Activated B cell treated with CpG ODN at 0.5 μM for 24 hours (primary cell): ENCODE data around the gene PELI2. TPM values are rescaled to one million over a fixed set of nuclear protein-coding genes. Genes with fewer than 3 reads are reported as not detected.
"Not testable (repeated sequence)": the region's sequence is repeated elsewhere in the genome, so short reads cannot be mapped to it uniquely, and the experiment has no call there.

Experiments used
- ATAC-seq: fragments of 200-7000 bp; cut with Tn5 transposase; one replicate; pipeline ENCODE4 v1.10.0; 2021; ENCODE audit warnings: low read depth, mild to moderate bottlenecking, moderate library complexity
- CTCF ChIA-PET: fragments of 350-600 bp; sonication (Branson Sonifier 250); formaldehyde crosslinking; loops from one replicate; lab custom pipeline; 2021; ENCODE audit warnings: antibody characterized with exemption; lab: Charles Lee
- POLR2A ChIA-PET: fragments of 350-600 bp; sonication (Branson Sonifier 250); formaldehyde crosslinking; loops from one replicate; lab custom pipeline; 2021; ENCODE audit warnings: antibody characterized with exemption; lab: Charles Lee
- DNase-seq: peaks from one replicate; pipeline ENCODE4 v3.0.0; 2022
- H3K27ac Mint-ChIP-seq: one replicate; pipeline ENCODE4 v1.8.0; 2020; ENCODE audit warnings: mixed read lengths
- H3K27me3 Mint-ChIP-seq: one replicate; pipeline ENCODE4 v1.8.0; 2021; ENCODE audit warnings: mixed read lengths
- H3K36me3 Mint-ChIP-seq: one replicate; pipeline ENCODE4 v1.8.0; 2021; ENCODE audit warnings: low read depth, mixed read lengths
- H3K4me1 Mint-ChIP-seq: one replicate; pipeline ENCODE4 v1.8.0; 2021; ENCODE audit warnings: mixed read lengths
- H3K4me3 Mint-ChIP-seq: one replicate; pipeline ENCODE4 v1.8.0; 2020; ENCODE audit warnings: mild to moderate bottlenecking, mixed read lengths
- H3K9me3 Mint-ChIP-seq: one replicate; pipeline ENCODE4 v1.8.0; 2020; ENCODE audit warnings: mixed read lengths
- CTCF ChIP-seq: fragments of 200-600 bp; IDR thresholded peaks from one replicate; pipeline ENCODE4 v1.8.0; 2022; ENCODE audit warnings: antibody characterized with exemption, mild to moderate bottlenecking
- intact Hi-C: fragments of 100-400 bp; cut with micrococcal nuclease; formaldehyde crosslinking; loops from one replicate; pipeline ENCODE4 v1.15.1; 2024
- total RNA-seq: library from RNA; stranded (reverse); gene quantifications from 2 replicates; pipeline ENCODE4 v1.2.3, GENCODE V29; 2022

The PELI2 gene
- total RNA-seq, 1 donor from 2014 or later: 6.1 TPM

DNA sequence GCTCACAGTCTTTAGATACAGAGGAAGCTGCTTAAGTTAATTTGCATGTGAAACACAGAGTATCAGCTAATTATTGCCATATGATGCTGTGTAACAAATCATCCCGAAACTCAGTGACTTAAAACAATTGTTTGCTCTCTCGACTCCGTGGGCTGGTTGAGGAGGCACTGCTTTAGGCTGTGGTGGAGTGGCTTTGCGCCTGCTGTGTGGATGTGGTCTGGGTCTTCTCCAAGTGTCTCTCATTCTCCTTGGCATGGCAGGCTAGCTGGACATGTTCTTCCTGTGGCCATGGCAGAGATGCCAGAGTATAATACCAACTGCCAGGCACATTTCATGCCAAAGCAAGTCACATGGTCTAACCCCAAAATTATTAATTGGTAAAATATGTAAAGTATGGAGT is 40.9 kb downstream of the PELI2 start:
- peaks cover 6% of the 10 kb centered on the region for H3K36me3 Mint-ChIP-seq
- ATAC-seq: no peak
- H3K27ac Mint-ChIP-seq: no peak overlapping the region
- DNase-seq: no peak
- CTCF ChIA-PET: no interaction called here
- H3K9me3 Mint-ChIP-seq: peaks cover 14% of the 10 kb centered on the region
- H3K4me1 Mint-ChIP-seq: no peaks in the 10 kb centered on the region
- no peak for TF ChIP-seq CTCF
- no peak overlapping the region for H3K4me3 Mint-ChIP-seq
- H3K27me3 Mint-ChIP-seq: no peaks in the 10 kb centered on the region
- intact Hi-C loops: no loop called here
- POLR2A ChIA-PET: no interaction called here

DNA sequence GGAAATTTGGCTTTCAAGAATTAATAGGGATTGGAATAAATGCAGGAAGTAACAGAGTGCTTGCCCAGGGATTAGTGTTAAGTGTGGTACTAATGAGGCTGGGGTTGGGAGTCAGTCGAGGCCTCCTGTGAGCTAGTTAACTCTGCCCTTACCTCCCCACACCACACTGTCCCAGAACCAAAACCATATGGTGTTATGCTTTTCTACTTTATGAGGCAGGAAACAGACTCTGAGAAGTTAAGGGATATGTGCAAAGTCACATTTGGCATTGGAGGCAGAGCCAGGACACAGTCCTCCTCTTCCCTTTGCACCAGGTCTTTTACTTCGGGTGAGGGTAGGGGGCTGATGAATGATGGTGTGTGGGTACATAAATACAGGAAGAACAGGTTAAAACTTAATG is 41.9 kb downstream of the PELI2 start:
- DNase-seq (no peak), ATAC-seq (no peak)
- Mint-ChIP-seq H3K9me3 (peaks cover 23% of the 10 kb centered on the region), H3K4me3 (no peak overlapping the region), H3K27me3 (no peaks in the 10 kb centered on the region), H3K36me3 (peaks cover 9% of the 10 kb centered on the region), H3K4me1 (no peaks in the 10 kb centered on the region), H3K27ac (no peak overlapping the region)
- CTCF ChIA-PET: no interaction called here
- intact Hi-C loops: no loop called here
- no peak for TF ChIP-seq CTCF
- POLR2A ChIA-PET: no interaction called here

DNA sequence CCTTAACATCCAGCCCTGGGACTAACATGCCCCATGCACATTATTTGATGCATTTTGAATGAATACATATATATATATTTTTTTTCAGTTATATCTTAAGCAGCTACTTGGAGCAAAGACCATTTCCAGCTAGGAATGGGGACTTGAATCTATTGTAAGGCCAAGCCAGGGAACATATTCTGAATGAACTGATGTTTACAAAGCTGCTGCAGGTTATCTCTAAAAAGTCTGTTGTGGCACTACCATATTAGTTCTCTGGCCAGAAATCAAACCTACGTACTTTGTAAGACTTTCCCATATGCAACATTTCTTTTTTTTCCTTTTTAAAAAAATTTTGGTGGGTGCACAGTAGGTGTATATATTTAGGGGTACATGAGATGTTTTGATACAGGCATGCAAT is 43.4 kb downstream of the PELI2 start:
- no peaks in the 10 kb centered on the region for H3K4me1 Mint-ChIP-seq

DNA sequence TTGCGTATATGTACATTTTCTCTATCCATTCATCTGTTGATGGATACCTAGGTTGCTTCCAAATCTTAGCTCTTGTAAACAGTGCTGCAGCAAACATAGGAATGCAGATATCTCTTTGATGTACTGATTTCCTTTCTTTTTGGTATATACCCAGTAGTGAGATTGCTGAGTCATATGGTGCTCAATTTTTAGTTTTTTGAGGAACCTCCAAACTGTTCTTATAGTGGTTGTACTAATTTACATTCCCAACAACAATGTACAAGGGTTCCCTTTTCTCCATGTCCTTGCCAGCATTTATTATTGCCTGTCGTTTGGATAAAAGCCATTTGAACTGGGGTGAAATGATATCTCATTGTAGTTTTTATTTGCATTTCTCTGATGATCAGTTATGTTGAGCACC is 44.3 kb downstream of the PELI2 start:
- no peak overlapping the region for H3K4me3 Mint-ChIP-seq
- H3K4me1 Mint-ChIP-seq: no peaks in the 10 kb centered on the region
- DNase-seq (no peak), ATAC-seq (no peak)
- H3K36me3 Mint-ChIP-seq: peaks cover 9% of the 10 kb centered on the region
- H3K9me3 Mint-ChIP-seq: peaks cover 40% of the 10 kb centered on the region
- TF ChIP-seq CTCF: no peak
- POLR2A ChIA-PET: no interaction called here
- H3K27ac Mint-ChIP-seq: no peak overlapping the region
- intact Hi-C loops: no loop called here
- CTCF ChIA-PET: no interaction called here
- no peaks in the 10 kb centered on the region for H3K27me3 Mint-ChIP-seq

More for the DNA sequence above, 43.4 kb downstream of the PELI2 start:
- H3K27me3 Mint-ChIP-seq: no peaks in the 10 kb centered on the region
- H3K9me3 Mint-ChIP-seq: peaks cover 35% of the 10 kb centered on the region
- H3K27ac Mint-ChIP-seq: no peak overlapping the region
- ATAC-seq (no peak), DNase-seq (no peak)
- TF ChIP-seq CTCF: no peak
- intact Hi-C loops: no loop called here
- CTCF ChIA-PET: no interaction called here
- no peak overlapping the region for H3K4me3 Mint-ChIP-seq
- POLR2A ChIA-PET: no interaction called here
- peaks cover 9% of the 10 kb centered on the region for H3K36me3 Mint-ChIP-seq

- ATAC-seq, H3K4me3 Mint-ChIP-seq, H3K27me3 Mint-ChIP-seq, H3K27ac Mint-ChIP-seq, DNase-seq, H3K36me3 Mint-ChIP-seq, POLR2A ChIA-PET, intact Hi-C loops, CTCF ChIA-PET, H3K4me1 Mint-ChIP-seq: not testable (repeated sequence)
- peaks cover 39% of the 10 kb centered on the region for H3K9me3 Mint-ChIP-seq
Observed at GRCh38 chr14:56166579-56166978, 48.4 kb downstream of the PELI2 start.

GRCh38 chr14:56168007-56168616 is 49.9 kb downstream of the PELI2 start:
- no peak for TF ChIP-seq CTCF
- no peak for DNase-seq
- Mint-ChIP-seq H3K27ac (no peak overlapping the region), H3K4me3 (no peak overlapping the region), H3K36me3 (peaks cover 9% of the 10 kb centered on the region), H3K9me3 (peaks cover 36% of the 10 kb centered on the region), H3K27me3 (no peaks in the 10 kb centered on the region), H3K4me1 (peaks cover 14% of the 10 kb centered on the region)
- no peak for ATAC-seq
- intact Hi-C loops: no loop called here
- ChIA-PET POLR2A (no interaction called here), CTCF (no interaction called here)
